GM19455 (cell line): ENCODE data around the gene BCL6.
"Not testable (repeated sequence)": the region's sequence is repeated elsewhere in the genome, so short reads cannot be mapped to it uniquely, and the experiment has no call there.

Experiments
- ATAC-seq: cut with Tn5 transposase; IDR thresholded peaks from one replicate; pipeline ENCODE4 v1.9.1; 2021; ENCODE audit not compliant: unreplicated experiment

The BCL6 gene

GRCh38 chr3:187681756-187682155 is 63.5 kb downstream of the BCL6 start:
- ATAC-seq, result not testable (repeated sequence)

GRCh38 chr3:187679638-187680396 is 65.5 kb downstream of the BCL6 start:
- peak; percentile 61 for ATAC-seq

GRCh38 chr3:187678726-187679268 is 66.5 kb downstream of the BCL6 start:
- ATAC-seq, result no peak

- no peak for ATAC-seq
These were observed 67.7 kb downstream of the BCL6 start for GRCh38 chr3:187677604-187678003.

GRCh38 chr3:187673012-187673411 is 72.3 kb downstream of the BCL6 start:
- ATAC-seq, result no peak
